H9 (cell line): Measurements from ENCODE around the gene PLCXD3. TPM values are rescaled to one million over a fixed set of nuclear protein-coding genes. Genes with fewer than 3 reads are reported as not detected.

Experiments used
- DNase-seq: peaks from one replicate; pipeline ENCODE4 v3.0.0-alpha.2; 2017
- H2AFZ ChIP-seq: one replicate; pipeline ENCODE4 v1.6.1; 2013; ENCODE audit warnings: mild to moderate bottlenecking, low read length, control low read depth, moderate library complexity
- H2AK5ac ChIP-seq: 2 replicates; pipeline ENCODE4 v1.6.1; 2013; ENCODE audit warnings: low read length, control low read depth, mixed read lengths; ENCODE audit not compliant: insufficient read length
- H2BK120ac ChIP-seq: one replicate; pipeline ENCODE4 v1.6.1; 2013; ENCODE audit warnings: low read depth, mild to moderate bottlenecking, low read length, control low read depth, inconsistent platforms; ENCODE audit not compliant: poor library complexity, severe bottlenecking
- H2BK12ac ChIP-seq: 2 replicates; pipeline ENCODE4 v1.6.1; 2013; ENCODE audit warnings: low read length, control low read depth, mixed read lengths, low read depth; ENCODE audit not compliant: insufficient read length
- H2BK15ac ChIP-seq: 2 replicates; pipeline ENCODE4 v1.6.1; 2013; ENCODE audit warnings: low read depth, low read length, control low read depth
- H2BK20ac ChIP-seq: one replicate; pipeline ENCODE4 v1.6.1; 2013; ENCODE audit warnings: low read depth, mild to moderate bottlenecking, low read length, control low read depth, inconsistent platforms; ENCODE audit not compliant: poor library complexity, severe bottlenecking
- H2BK5ac ChIP-seq: 2 replicates; pipeline ENCODE4 v1.6.1; 2013; ENCODE audit warnings: low read length, control low read depth, mixed read lengths; ENCODE audit not compliant: insufficient read length
- H3K14ac ChIP-seq: 2 replicates; pipeline ENCODE4 v1.6.1; 2013; ENCODE audit warnings: low read length, control low read depth; ENCODE audit not compliant: insufficient read depth
- H3K18ac ChIP-seq: 2 replicates; pipeline ENCODE4 v1.6.1; 2013; ENCODE audit warnings: low read depth, mild to moderate bottlenecking, mixed read lengths, low read length, control low read depth; ENCODE audit not compliant: insufficient read length
- H3K23ac ChIP-seq: 2 replicates; pipeline ENCODE4 v1.6.1; 2013; ENCODE audit warnings: low read length, control low read depth, mixed read lengths, low read depth; ENCODE audit not compliant: insufficient read length
- H3K23me2 ChIP-seq: 2 replicates; pipeline ENCODE4 v1.6.1; 2013; ENCODE audit warnings: low read depth, mild to moderate bottlenecking, mixed read lengths, low read length, control low read depth; ENCODE audit not compliant: insufficient read length, poor library complexity, severe bottlenecking
- H3K27ac ChIP-seq: 2 replicates; pipeline ENCODE4 v1.5.1; 2013; ENCODE audit warnings: low read length, control low read depth, mixed read lengths, low read depth; ENCODE audit not compliant: insufficient read length
- H3K27me3 ChIP-seq: 2 replicates; pipeline ENCODE4 v1.6.1; 2013; ENCODE audit warnings: low read length, control low read depth, inconsistent platforms; ENCODE audit not compliant: insufficient read depth
- H3K4ac ChIP-seq: 2 replicates; pipeline ENCODE4 v1.6.1; 2013; ENCODE audit warnings: low read depth, mild to moderate bottlenecking, control low read depth, inconsistent platforms, low read length, moderate library complexity
- H3K4me1 ChIP-seq: 2 replicates; pipeline ENCODE4 v1.6.1; 2013; ENCODE audit warnings: low read length, control low read depth, inconsistent platforms; ENCODE audit not compliant: insufficient read depth
- H3K4me2 ChIP-seq: 2 replicates; pipeline ENCODE4 v1.6.1; 2013; ENCODE audit warnings: low read length, control low read depth, mixed read lengths; ENCODE audit not compliant: insufficient read length, insufficient read depth
- H3K56ac ChIP-seq: 2 replicates; pipeline ENCODE4 v1.6.1; 2013; ENCODE audit warnings: low read depth, mild to moderate bottlenecking, mixed read lengths, low read length, control low read depth; ENCODE audit not compliant: insufficient read length
- H3K79me1 ChIP-seq: 2 replicates; pipeline ENCODE4 v1.6.1; 2013; ENCODE audit warnings: low read depth, mild to moderate bottlenecking, moderate library complexity, low read length, control low read depth, inconsistent platforms; ENCODE audit not compliant: insufficient read depth, poor library complexity, severe bottlenecking
- H3K79me2 ChIP-seq: 2 replicates; pipeline ENCODE4 v1.6.1; 2013; ENCODE audit warnings: low read length, control low read depth, inconsistent platforms; ENCODE audit not compliant: insufficient read depth
- H3K9ac ChIP-seq: 2 replicates; pipeline ENCODE4 v1.6.1; 2013; ENCODE audit warnings: low read length, control low read depth, mixed read lengths; ENCODE audit not compliant: insufficient read length; ENCODE audit errors: extremely low read depth
- H3K9me3 ChIP-seq: one replicate; pipeline ENCODE4 v1.6.1; 2013; ENCODE audit warnings: low read depth, low read length, inconsistent platforms; ENCODE audit not compliant: control insufficient read depth
- H3T11ph ChIP-seq: one replicate; pipeline ENCODE4 v1.6.1; 2013; ENCODE audit warnings: mild to moderate bottlenecking, low read length, control low read depth, inconsistent platforms
- H4K20me1 ChIP-seq: one replicate; pipeline ENCODE4 v1.6.1; 2013; ENCODE audit not compliant: control insufficient read depth, insufficient read length, insufficient read depth
- H4K5ac ChIP-seq: 2 replicates; pipeline ENCODE4 v1.6.1; 2013; ENCODE audit warnings: low read depth, mild to moderate bottlenecking, mixed read lengths, low read length, control low read depth; ENCODE audit not compliant: insufficient read length
- H4K8ac ChIP-seq: replicated peaks from 2 replicates; pipeline ENCODE4 v1.6.1; 2013; ENCODE audit warnings: low read length, control low read depth, mixed read lengths, low read depth; ENCODE audit not compliant: insufficient read length
- H4K91ac ChIP-seq: 2 replicates; pipeline ENCODE4 v1.6.1; 2013; ENCODE audit warnings: low read depth, mild to moderate bottlenecking, moderate library complexity, mixed read lengths, low read length, control low read depth; ENCODE audit not compliant: insufficient read length
- H3K27ac Mint-ChIP-seq, 3 experiments: 2 replicates in 2 of 3; 3 replicates in 1 of 3; pipeline ENCODE4 v1.8.0; 2020 to 2021; ENCODE audit warnings: mixed read lengths in 3 of 3, mild to moderate bottlenecking in 1 of 3, moderate library complexity in 1 of 3
- H3K27me3 Mint-ChIP-seq: 2 replicates; pipeline ENCODE4 v1.8.0; 2021; ENCODE audit warnings: low read depth, mild to moderate bottlenecking, moderate library complexity, mixed read lengths
- H3K36me3 Mint-ChIP-seq, 3 experiments: 2 replicates in 2 of 3; 3 replicates in 1 of 3; pipeline ENCODE4 v1.8.0; 2020 to 2021; ENCODE audit warnings: low read depth in 3 of 3, mixed read lengths in 3 of 3; ENCODE audit not compliant: insufficient read depth in 1 of 3
- H3K4me1 Mint-ChIP-seq, 2 experiments: 2 replicates each; pipeline ENCODE4 v1.8.0; 2020; ENCODE audit warnings: mixed read lengths in 2 of 2
- H3K4me3 Mint-ChIP-seq, 2 experiments: 2 replicates in 1 of 2; 3 replicates in 1 of 2; pipeline ENCODE4 v1.8.0; 2020 to 2021; ENCODE audit warnings: mild to moderate bottlenecking in 2 of 2, mixed read lengths in 2 of 2, moderate library complexity in 1 of 2
- H3K9me3 Mint-ChIP-seq, 2 experiments: 2 replicates in 1 of 2; 3 replicates in 1 of 2; pipeline ENCODE4 v1.8.0; 2020; ENCODE audit warnings: mild to moderate bottlenecking in 2 of 2, mixed read lengths in 2 of 2, moderate library complexity in 1 of 2
- CTCF ChIP-seq: fragments of 200-600 bp; sonication (generic); conservative IDR thresholded peaks from 3 replicates; pipeline ENCODE4 v1.8.0; 2021; ENCODE audit warnings: antibody characterized with exemption, mild to moderate bottlenecking
- WGBS: extraction: QIAGEN DNeasy Blood & Tissue Kit; methylation state at CpG from one replicate; pipeline ENCODE4 v1.1.7; 2013; ENCODE audit warnings: missing lambda C conversion rate, low lambda C conversion rate, mixed read lengths; ENCODE audit not compliant: insufficient read length; ENCODE audit errors: extremely low coverage; 5-methylcytosine and 5-hydroxymethylcytosine counted together
- total RNA-seq: library from RNA; stranded (reverse); gene quantifications from 2 replicates; pipeline ENCODE4 v1.2.1, GENCODE V29; 2021

PLCXD3 gene
- total RNA-seq, 1 experiment from 2014 or later: not detected

- H2BK5ac ChIP-seq: no peak overlapping the region
- no peak overlapping the region for H3K9ac ChIP-seq
- Mint-ChIP-seq H3K4me1 (peaks cover 6% of the 10 kb centered on the region in 2 experiments), H3K27me3 (no peaks in the 10 kb centered on the region; the same call in 1 of the 2 replicates), H3K4me3 (no peak overlapping the region), H3K9me3 (no peaks in the 10 kb centered on the region), H3K27ac (no peak overlapping the region), H3K36me3 (no peaks in the 10 kb centered on the region)
- H4K91ac ChIP-seq: no peak overlapping the region
- H2BK20ac ChIP-seq: no peak overlapping the region
- no peak overlapping the region for H3K14ac ChIP-seq
- H3K27me3 ChIP-seq: no peaks in the 10 kb centered on the region
- no peaks in the 10 kb centered on the region for H3K23me2 ChIP-seq
- H3K4me2 ChIP-seq: no peak overlapping the region
- no peak overlapping the region for H2BK12ac ChIP-seq
- no peaks in the 10 kb centered on the region for H3K79me1 ChIP-seq
- no peak overlapping the region for H3K18ac ChIP-seq
- H3K79me2 ChIP-seq: no peaks in the 10 kb centered on the region
- H2AK5ac ChIP-seq: no peak overlapping the region
- no peaks in the 10 kb centered on the region for H3K4me1 ChIP-seq
- H3K9me3 ChIP-seq: no peaks in the 10 kb centered on the region
- H2AFZ ChIP-seq: no peak overlapping the region
- no peak overlapping the region for H3T11ph ChIP-seq
- no peak overlapping the region for H4K8ac ChIP-seq
- no CpG with 5 or more reads among the region's 2 CpGs for WGBS
- H3K4ac ChIP-seq: no peak overlapping the region
- no peaks in the 10 kb centered on the region for H4K20me1 ChIP-seq
- no peak overlapping the region for H2BK120ac ChIP-seq
- H3K27ac ChIP-seq: no peak overlapping the region
- DNase-seq: no peak
- H4K5ac ChIP-seq: no peak overlapping the region
- TF ChIP-seq CTCF: no peak
- H2BK15ac ChIP-seq: no peak overlapping the region
- H3K56ac ChIP-seq: no peak overlapping the region
- no peak overlapping the region for H3K23ac ChIP-seq
These were observed 244.0 kb downstream of the PLCXD3 start for GRCh38 chr5:41266377-41266776.
